Stimulated activated CD4-positive, alpha-beta T cell treated with anti-CD3 and anti-CD28 coated beads, Interleukin-12 subunit alpha, Interleukin-12 subunit beta, amount 100 ng/mL, for 48 hours (primary cell): ENCODE results near the gene CACNA1I.

Source experiments
- DNase-seq, 3 donors: peaks; one replicate each; pipeline ENCODE4 v3.0.0-alpha.2; 2020; ENCODE audit warnings: low read depth in 2 of 3, low spot score in 1 of 3

Gene CACNA1I

DNA sequence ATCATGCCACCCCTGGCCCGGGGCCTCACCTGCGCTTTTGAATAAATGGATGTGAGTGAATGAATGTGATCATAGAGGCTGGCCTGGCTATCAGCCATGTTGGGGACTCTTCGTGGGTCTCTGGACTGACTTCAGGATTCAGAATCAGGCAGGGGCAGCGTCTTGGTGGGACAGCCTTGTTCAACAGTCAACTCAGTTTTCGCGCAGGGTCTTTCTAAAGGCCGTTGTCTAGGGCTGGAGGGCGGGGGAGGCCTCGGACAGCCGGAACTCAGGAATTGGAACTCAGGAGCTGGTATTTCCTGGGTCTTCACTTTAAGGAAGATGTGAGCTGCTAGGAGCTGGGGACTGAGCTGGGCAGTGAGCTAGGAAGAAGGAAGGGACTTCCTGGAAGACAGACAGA is 146.0 kb downstream of the CACNA1I start:
- DNase-seq = no peak

DNA sequence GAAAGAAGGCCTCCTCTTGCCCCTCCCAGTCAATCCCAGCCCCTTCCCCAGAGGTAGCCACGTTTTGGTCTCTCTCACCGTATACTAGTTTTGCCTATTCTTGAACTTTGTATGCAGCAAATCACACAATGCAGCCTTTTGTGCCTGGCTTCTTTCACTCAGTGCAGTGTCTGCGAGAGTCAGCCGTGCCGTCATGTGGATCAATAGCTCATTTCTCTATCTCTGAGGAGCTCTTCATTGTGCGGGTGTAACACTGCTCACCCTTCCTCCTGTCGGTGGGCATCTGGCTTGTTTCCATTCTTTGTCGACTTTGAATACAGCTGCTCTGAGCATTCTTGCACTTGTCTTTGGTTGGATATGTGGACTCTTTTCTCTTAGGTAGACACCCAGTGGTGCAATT is 146.5 kb downstream of the CACNA1I start:
- no peak for DNase-seq

DNA sequence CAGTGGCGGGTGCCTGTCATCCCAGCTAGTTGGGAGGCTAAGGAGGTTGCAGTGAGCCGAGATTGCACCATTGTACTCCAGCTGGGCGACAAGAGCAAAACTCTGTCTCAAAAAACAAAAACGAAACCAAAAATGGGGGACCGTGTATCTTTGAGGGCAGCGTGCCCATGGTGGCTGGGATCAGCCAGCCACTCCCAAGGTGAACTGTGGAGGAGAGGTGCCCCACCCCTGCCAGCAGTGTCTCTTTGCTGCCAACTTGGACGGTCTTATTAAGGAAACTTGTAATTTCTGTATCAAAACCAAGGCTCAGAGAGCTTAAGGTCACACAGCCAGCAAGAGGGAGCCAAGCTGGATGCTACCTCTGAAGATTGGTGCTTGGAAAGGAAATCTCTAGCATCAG is 147.7 kb downstream of the CACNA1I start:
- no peak for DNase-seq

DNA sequence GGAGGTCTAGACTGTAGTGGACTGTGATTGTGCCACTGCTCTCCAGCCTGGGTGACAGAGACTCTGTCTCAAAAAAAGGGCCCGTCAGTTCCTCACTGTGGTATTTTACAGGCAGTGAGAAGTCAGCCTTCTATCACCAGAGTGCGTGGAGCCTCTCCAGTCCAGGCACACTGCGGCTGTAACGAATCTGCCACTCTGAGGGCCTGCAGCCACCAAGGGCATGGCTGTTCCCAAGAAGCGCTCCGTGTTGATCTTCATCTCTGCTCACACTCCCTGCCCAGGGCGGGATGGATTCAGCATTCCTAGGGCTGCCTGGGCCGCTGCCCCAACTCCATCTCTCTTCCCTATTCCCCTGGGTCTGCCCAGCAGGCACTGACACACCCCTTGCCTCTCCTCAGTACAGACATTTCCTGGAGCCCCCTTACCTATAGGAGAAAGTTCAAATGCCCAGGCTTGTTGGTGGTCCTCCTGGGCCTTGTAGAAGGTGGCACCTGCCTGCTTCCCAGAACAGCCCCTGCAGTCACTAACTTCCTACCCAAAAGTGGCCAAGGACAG is 148.4 kb downstream of the CACNA1I start:
- DNase-seq = no peak

DNA sequence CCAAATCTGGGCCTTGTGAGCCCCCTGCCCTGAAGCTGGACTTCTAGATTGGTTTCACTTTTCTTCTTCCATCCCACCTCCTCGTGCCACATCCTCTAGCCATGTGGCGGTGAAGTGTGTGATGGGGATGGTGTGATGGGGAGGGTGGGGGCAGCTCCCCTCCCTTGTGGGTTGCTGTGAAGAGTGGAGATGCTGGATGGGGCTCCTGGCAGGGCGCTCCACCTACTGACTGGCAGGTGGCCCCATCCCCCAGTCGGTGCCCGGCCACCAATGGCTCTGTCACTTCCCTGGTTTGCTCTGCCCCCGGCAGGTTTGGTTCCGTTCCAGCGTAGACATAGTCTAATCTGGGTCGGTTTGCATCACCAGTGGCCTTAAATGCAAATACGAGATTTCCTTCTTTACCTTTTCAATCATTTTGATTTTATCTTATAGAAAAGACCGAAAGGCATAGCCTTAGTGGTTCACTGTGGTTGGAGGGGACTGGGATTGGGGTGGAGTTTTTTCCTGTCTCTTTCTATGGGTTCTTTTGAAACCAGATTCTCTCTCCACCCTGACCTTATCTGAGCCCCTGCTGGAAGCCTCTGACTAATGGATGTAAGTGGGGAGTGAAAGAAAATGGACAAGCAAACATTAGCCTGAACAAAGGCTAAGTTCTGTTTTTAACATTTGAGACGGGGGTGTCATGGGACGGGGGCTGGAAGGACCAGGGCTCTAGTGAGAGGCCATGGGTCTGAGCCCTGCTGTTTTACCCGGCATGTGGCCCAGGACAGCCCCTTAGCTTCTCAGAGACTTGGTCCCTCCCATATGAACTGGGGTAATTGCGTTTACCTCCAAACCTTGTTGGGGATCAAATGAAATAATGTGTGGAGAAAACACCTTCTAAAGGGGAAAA is 149.3 kb downstream of the CACNA1I start:
- DNase-seq = no peak

DNA sequence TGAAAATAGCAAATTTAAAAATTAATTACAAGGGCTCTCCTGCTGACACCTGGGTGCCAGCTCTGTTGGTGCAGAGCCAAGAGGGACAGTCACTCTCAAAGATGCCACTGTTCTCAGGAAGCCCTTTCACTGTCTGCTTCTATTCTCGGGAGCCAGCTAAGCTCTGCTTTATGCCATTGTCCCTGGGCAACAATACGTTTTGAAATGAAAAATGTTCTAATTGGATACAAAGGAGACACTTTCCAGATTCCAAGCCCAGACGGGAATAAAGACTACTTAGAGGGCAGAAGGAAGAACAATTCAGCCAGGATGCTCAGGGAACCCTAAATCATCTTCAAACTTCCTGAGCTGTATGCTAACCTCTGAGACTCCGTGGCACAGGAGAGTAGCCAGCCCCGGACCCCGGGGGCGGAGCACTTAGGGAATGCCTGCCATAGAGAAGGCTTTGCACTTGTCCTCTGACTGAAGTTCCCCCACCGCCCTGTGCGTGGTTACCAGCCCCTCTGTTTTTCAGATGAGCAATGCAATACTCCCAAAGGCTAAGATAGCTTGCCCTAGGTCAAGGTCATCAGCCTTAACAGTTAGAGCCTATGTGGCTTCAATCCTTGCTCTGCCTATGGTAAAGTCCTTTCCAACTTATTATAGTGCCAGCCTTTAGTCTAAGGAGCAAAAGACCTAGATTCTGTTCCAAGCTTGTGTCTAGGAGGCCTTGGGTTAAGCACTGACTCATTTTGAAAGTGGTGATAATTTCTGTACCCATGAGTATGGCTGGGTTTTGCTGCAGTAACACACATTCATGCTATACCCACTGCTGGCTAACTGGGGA is 150.9 kb downstream of the CACNA1I start:
- no peak for DNase-seq

DNA sequence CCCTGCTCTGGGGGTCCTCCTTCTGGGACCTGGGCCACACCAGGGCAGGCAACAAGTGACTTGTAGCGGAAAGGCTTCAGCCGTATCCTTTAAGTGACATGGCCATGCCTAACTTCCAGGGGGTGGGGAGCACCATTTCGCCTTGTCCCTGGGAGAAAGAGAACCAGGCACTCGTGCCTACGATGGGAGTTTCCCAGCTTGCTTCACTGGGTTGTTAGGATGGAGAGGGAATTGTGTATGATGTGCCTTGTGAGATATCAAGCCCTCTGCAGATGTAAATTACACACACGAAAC is 151.4 kb downstream of the CACNA1I start:
- DNase-seq = no peak

DNA sequence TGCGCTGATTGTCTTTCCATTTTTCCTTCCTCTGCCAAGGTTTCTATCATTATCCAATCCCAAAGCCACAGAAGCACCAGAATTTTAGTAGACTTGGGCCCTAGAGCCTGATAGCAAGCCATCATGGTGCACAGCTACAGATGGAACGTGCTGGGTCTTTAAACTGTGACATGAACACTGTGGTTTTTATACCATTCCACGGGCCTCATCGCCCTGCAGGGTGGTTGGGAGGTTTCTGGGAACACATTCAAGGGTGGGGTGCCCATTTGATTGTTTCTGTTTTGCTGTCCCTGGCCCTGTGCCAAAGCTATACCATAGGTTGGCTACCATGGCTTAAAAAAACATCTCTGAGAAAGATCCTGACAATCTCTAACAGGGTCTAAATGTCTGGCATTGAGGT is 151.9 kb downstream of the CACNA1I start:
- DNase-seq = no peak

DNA sequence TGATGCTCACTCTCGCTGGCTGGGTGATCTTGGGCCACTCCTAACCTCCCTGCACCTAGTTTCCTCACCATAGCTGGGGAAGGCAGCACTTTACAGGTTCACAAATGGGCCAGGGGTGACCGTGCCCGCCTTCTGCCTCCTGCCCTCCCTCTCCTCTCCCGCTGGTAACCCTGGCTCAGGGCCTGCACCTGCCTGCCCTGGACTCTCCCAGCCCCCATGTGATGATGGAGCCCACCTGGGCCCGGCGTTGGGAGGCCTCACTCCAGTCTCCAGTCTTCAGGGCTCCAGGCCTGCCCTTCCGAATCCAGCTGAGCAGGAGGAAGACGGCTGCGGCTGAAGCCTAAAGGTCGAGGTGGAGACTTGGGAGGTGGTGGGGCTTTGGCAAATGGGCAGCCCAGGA is 152.9 kb downstream of the CACNA1I start:
- no peak for DNase-seq

DNA sequence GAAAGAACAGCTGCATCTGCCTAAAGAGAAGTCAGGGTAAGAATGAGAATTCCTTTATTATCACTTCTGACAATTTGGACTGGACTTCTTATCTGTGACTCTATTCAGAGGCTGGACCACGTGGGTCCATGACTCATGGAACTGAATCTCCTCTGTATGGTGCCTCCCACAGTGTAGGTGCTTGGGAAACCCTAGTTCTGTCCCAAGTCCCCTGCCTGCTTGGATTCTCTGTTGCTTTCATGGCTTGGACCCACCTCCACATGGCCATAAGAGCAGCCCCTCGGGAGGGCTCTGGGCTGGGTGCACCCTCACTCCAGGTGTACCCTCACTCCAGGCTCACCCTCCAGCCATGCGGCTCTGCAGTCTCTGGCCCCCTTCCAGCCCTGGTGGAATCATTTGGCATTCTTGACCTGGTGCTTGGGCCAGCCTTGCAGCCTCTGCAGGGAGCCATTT is 153.4 kb downstream of the CACNA1I start:
- DNase-seq = no peak

DNA sequence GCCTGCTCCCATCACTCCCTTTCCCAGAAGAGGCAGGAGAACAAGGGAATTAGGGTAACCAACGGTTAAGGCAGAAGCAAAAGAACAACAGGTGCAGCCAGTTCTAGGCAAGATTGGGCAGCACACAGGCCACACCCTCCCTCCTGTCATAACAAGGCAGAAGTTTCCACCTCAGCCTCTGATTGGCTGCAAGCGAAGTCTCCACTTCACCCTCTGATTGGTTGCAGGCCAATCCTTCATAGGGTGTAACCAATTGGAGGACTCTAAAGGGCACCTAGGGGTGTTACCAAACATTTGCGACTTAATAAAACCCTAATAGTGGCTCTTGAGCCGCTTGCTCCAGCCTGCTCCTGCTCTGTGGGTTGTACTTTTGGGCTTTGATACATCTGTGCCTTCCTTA is 153.8 kb downstream of the CACNA1I start:
- no peak for DNase-seq

DNA sequence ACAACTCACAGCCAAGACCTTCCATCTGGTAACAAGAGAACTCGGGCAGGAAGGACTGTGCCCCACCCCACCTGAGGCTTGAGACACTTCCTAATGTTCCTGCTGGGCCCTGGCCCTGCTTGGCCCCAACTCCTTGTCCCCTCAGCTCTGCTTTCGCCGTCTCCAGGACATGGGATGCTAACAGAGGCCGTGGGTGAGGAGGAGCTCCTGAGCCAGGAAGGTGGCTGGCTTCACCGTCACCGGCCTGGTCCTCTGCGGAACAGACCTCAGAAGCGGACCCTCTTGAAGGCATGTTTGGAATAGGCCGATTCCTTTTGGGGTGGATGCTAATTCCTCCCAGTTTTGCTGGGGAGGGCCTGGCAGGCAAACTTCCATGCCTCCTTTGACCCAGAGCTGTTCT is 154.3 kb downstream of the CACNA1I start:
- no peak for DNase-seq

DNA sequence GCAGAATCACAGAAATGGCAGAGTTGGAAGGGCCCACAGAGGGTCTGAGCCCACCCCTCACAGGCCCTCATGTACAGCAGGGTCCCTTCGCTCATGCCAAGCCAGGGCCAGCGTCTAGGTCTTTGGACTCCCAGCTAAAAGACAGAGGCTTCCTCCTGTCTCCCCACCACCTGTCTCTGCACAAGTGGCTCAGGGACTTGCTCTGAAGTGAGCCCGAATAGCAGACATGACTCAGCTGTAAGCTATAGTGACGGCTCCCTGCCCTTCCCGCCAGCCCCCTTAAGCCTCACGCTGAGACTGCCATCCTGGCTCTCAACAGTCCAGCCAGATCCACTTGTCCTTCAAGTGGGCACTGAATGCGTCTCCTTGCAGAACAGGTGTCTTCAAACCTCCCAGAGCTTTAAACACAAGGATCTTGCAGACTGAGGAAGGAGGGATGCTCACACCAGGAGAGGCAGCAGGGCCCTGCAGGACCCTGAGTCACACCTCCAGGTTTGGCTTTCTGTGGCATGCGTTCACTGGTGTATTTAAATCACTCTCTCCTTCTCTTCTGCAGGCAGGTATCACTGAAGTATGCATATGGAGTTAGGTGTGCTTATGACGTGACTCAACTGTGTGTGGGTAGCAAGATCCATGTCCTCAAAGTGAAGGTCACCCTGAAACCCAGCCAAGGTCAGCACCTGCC is 154.9 kb downstream of the CACNA1I start:
- DNase-seq = no peak

DNA sequence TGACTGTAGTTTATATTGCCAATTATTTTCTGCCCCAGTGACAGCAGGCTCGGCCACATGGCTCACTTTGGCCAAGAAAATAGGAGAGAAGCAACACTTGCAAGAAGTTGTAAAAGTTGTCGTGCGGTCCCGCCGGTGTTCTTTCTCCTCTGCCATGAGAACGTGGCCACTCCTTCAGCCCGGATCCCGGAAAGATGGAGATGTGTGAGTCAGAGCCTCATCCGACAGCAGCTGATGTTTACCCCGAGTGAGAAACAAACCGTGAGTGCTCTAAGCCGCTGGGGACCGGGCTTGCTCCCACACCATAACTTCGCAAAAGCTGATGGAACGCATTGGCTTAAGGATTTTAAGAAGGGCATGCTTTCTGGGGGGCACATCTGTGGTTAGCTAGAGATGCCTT is 157.0 kb downstream of the CACNA1I start:
- DNase-seq = no peak

DNA sequence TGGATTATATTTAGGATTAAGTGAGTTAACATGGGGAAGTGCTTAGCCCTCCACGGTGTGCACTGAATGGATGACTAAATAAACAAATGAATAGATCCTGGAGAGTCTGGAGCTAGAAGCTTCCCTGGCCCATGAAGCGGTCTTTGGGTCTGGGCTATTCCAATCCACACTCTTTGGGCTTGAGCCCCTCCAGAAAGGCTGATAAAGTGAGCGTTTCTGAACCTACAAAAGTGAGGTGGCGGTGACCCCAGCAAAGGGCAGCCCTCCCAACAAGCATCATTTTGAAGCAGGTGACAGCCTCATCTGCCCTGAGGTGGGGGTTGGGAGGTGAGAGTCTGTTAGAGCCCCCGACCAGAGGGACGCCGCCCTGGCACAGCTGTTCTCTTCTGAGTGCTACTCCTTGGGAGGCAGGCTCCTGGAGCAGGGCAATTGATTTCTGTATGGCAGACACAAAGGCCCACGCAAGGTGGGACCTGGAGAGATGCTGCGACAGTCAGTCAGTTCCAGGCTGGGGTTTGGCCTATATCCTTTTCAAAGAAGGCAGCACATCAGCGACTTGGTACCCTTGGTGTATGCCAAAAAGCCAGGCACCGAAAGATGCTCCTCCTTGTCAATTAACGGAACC is 157.8 kb downstream of the CACNA1I start:
- no peak for DNase-seq

DNA sequence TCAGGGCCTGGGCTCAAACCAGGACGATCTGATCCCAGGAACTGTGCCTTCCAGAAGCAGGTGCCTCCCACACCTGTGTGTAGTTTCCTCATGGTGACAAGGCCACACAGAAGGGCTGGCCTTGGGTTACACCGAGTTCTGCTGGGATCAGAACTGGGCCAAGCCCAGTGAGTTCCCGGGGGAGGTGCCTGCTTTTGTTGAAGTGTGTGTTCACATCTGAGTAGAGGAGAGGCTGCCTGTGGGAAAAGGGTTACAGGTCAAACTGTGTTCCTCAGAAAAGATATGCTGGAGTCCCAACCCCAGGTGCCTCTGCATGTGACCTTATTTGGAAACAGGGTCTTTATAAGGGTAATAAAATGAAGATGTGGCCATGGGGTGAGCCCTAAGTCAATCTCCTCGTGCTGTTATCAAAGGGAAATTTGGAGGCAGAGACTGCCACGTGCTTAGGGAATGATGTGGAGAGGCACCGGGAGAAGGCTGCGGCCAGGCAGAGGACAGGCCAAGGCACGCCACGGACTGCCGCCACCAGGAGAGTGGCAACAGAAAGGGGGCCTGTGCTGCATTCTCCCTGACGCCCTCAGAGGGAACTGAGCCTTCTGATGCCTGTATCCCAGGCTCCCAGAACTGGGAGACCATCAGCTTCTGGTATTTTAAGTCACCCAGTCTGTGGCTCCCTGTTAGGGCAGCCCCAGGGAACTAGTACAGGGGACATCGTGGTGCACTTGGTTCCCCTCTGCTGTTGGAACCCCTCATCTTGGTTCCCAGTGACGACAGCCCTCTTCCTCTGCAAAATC is 158.8 kb downstream of the CACNA1I start:
- no peak for DNase-seq

DNA sequence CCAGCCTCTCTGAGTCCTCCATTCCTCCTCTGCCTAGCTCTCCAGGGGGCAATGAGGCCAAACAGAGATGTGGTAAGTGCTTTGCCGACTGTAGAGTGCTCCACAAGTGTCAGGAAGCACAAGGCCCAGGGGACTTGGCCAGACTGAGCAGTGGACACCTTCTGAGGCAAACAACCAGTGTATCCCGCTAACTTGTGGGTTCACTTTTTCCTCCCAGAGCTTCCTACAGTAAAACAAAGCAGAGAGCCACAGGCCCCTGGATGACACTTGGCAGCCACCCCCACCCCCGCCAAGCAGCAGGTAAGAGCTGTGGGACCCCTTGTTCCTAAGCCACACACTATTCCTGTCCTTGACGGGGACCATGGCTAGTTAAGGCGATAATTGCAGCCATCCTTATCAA is 160.9 kb downstream of the CACNA1I start:
- DNase-seq = no peak

DNA sequence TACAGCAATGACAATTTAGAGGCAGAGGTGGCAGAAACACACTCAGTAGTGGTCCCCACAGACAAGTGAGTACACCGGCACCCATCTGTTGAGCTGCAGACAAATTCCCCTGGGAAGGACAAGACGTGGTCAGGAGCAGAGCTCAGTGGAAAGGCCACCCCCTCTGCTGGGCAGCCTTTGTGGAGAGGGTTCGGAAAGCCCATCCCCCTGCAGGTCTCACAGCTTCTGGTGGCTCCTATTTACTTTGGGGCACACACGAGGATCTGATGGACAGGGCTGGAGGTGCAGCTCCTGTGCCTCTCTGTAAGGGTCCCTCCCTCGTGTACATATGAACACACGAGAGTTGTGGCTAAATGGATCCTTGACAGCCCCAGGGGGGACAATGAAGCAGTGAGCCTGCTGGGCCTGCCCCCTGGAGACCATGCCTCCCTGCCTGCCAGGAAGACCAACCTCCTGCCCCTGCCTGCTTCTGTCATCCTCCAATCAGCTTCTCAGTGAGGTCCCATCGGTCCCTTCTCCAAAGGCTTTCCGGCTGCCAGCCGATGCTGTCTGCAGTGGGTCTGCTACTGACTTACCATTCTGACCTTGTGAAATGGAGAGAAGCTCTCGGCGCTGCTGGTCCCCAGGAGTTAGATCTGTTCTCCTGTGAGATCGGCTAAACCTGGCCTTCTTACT is 161.5 kb downstream of the CACNA1I start:
- DNase-seq = no peak

DNA sequence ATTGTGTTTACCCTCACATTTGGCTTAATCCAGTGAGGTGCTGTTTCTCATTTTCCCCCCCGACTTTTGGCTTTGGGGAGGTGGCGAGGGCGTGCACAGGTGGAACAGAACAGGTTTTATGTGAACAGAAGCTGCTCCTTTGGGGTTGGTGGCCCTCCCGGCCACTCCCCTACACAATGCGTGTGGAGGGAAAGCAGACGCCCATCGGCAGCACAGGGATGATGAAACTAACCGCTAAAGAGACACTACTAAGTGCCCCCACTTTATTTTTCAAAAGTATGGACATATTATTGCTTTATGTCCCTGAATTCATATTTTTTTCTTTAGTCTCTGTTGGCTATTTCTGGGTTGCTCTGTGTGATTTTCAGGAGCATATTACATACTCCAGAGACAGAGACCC is 162.1 kb downstream of the CACNA1I start:
- DNase-seq = no peak

DNA sequence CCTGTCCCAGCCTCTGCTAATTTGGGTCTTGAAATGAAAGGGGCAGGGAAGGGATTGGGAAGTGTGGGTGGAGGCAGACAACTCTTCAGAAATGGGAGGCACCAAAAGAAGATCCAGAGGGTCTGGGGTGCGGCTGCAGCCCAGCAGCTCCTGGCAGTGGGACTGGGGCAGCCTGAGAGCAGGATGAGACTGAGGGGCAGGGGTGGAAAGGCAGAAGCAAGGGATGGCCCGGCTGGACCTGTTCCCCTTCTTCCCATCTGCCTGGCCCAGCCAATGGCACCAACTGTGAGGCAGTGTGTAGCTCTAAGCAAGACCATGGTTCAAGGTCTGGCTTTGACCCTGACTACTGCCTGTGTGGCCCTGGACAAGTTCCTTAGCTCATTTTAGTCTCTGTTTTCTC is 162.6 kb downstream of the CACNA1I start:
- no peak for DNase-seq
